ENCODE measurements around the gene CELSR1. TPM values are rescaled to one million over a fixed set of nuclear protein-coding genes. Genes with fewer than 3 reads are reported as not detected.

Gene CELSR1
- total RNA-seq, 1 experiment from 2014 or later, result 22.6 TPM

GRCh38 chr22:46439576-46440465 lies 97.6 kb downstream of the CELSR1 start:
- WGBS (ENCODE audit: extremely low coverage, insufficient read length, low lambda C conversion rate), result no CpG with 5 or more reads among the region's 24 CpGs
- H3K4me1 Mint-ChIP-seq, result peaks cover 18 to 25% of the 10 kb centered on the region in 2 experiments
- Histone ChIP-seq H3K23me2 (ENCODE audit: insufficient read length, low read depth, low read length, poor library complexity, severe bottlenecking) (peaks cover 3% of the 10 kb centered on the region), H4K20me1 (ENCODE audit: control insufficient read depth, insufficient read depth, insufficient read length) (no peaks in the 10 kb centered on the region), H3K79me1 (ENCODE audit: insufficient read depth, low read depth, low read length, poor library complexity, severe bottlenecking) (no peaks in the 10 kb centered on the region), H3K56ac (ENCODE audit: insufficient read length, low read depth, low read length) (no peak overlapping the region), H2BK120ac (ENCODE audit: low read depth, low read length, poor library complexity, severe bottlenecking) (no peak overlapping the region), H3K9ac (ENCODE audit: extremely low read depth, insufficient read length, low read length) (no peak overlapping the region), H3K27me3 (ENCODE audit: insufficient read depth, low read length) (no peaks in the 10 kb centered on the region), H4K91ac (ENCODE audit: insufficient read length, low read depth, low read length) (no peak overlapping the region), H3K4me2 (ENCODE audit: insufficient read depth, insufficient read length, low read length) (no peak overlapping the region), H3K4ac (ENCODE audit: low read depth, low read length) (no peak overlapping the region), H3K18ac (ENCODE audit: insufficient read length, low read depth, low read length) (no peak overlapping the region), H2BK15ac (ENCODE audit: low read depth, low read length) (no peak overlapping the region), H2BK5ac (ENCODE audit: insufficient read length, low read length) (no peak overlapping the region), H4K8ac (replicated peaks; ENCODE audit: insufficient read length, low read depth, low read length) (no peak overlapping the region), H2AK5ac (ENCODE audit: insufficient read length, low read length) (no peak overlapping the region), H2BK20ac (ENCODE audit: low read depth, low read length, poor library complexity, severe bottlenecking) (no peak overlapping the region), H3K79me2 (ENCODE audit: insufficient read depth, low read length) (no peaks in the 10 kb centered on the region), H2BK12ac (ENCODE audit: insufficient read length, low read depth, low read length) (no peak overlapping the region), H3K27ac (ENCODE audit: insufficient read length, low read depth, low read length) (no peak overlapping the region), H2AFZ (ENCODE audit: low read length) (no peak overlapping the region), H3K4me1 (ENCODE audit: insufficient read depth, low read length) (peaks cover 7% of the 10 kb centered on the region; the same call in 1 of the 2 replicates), H4K5ac (ENCODE audit: insufficient read length, low read depth, low read length) (no peak overlapping the region), H3K23ac (ENCODE audit: insufficient read length, low read depth, low read length) (no peak overlapping the region), H3K9me3 (ENCODE audit: control insufficient read depth, low read depth, low read length) (no peaks in the 10 kb centered on the region), H3T11ph (ENCODE audit: low read length) (no peak overlapping the region), H3K14ac (ENCODE audit: insufficient read depth, low read length) (no peak overlapping the region; the same call in 1 of the 2 replicates)
- H3K4me3 Mint-ChIP-seq, result no peak overlapping the region
- peaks cover 4 to 9% (median 4%) of the 10 kb centered on the region in 3 experiments; a peak in 5 of 7 replicates for H3K36me3 Mint-ChIP-seq (ENCODE audit: insufficient read depth in 1 of 3, low read depth in 3 of 3)
- no peaks in the 10 kb centered on the region; the same call in 1 of the 2 replicates for H3K27me3 Mint-ChIP-seq (ENCODE audit: low read depth)
- TF ChIP-seq, protein P1, sequence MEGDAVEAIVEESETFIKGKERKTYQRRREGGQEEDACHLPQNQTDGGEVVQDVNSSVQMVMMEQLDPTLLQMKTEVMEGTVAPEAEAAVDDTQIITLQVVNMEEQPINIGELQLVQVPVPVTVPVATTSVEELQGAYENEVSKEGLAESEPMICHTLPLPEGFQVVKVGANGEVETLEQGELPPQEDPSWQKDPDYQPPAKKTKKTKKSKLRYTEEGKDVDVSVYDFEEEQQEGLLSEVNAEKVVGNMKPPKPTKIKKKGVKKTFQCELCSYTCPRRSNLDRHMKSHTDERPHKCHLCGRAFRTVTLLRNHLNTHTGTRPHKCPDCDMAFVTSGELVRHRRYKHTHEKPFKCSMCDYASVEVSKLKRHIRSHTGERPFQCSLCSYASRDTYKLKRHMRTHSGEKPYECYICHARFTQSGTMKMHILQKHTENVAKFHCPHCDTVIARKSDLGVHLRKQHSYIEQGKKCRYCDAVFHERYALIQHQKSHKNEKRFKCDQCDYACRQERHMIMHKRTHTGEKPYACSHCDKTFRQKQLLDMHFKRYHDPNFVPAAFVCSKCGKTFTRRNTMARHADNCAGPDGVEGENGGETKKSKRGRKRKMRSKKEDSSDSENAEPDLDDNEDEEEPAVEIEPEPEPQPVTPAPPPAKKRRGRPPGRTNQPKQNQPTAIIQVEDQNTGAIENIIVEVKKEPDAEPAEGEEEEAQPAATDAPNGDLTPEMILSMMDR (conservative IDR thresholded peaks at IDR 0.05), result no peak
- peak overlapping the region in 1 of 3 experiments; percentile 64; a peak in 3 of 7 replicates for H3K27ac Mint-ChIP-seq
- DNase-seq, result no peak
- no peaks in the 10 kb centered on the region; a peak in 1 of 5 replicates for H3K9me3 Mint-ChIP-seq

Data from H9 (cell line).